Gastrocnemius medialis (tissue), 4 donors: ENCODE results near the gene SRR. TPM values are rescaled to one million over a fixed set of nuclear protein-coding genes. Genes with fewer than 3 reads are reported as not detected.

Source experiments
- ATAC-seq, 2 donors: fragments of 150-250 bp; one replicate each; pipeline ENCODE4 v1.9.1; 2016
- DNase-seq, 2 donors: peaks; one replicate each; pipeline ENCODE4 v3.0.0-alpha.2; 2019
- H3K27ac ChIP-seq, 4 donors: fragments of 200-600 bp; sonication (generic); 1 replicate in 1 of 4; 2 replicates in 3 of 4; pipeline ENCODE4 v1.5.1; 2016 to 2018; ENCODE audit warnings: mild to moderate bottlenecking in 2 of 4, moderate library complexity in 1 of 4
- H3K27me3 ChIP-seq, 3 donors: fragments of 200-600 bp; sonication (generic) in 2 of 3; 1 replicate in 1 of 3; 2 replicates in 2 of 3; pipeline versions ENCODE4 v1.5.1 to v1.6.0; 2016 to 2019; ENCODE audit warnings: mild to moderate bottlenecking in 1 of 3, moderate library complexity in 1 of 3
- H3K36me3 ChIP-seq, 2 donors: fragments of 200-600 bp; sonication (generic) in 1 of 2; one replicate each; pipeline ENCODE4 v1.5.1; 2017 to 2018
- H3K4me1 ChIP-seq, 2 donors: fragments of 200-600 bp; sonication (generic) in 1 of 2; one replicate each; pipeline ENCODE4 v1.5.1; 2016 to 2017; ENCODE audit warnings: mild to moderate bottlenecking in 2 of 2
- H3K4me3 ChIP-seq, 4 donors: fragments of 200-600 bp; sonication (generic) in 3 of 4; 1 replicate in 1 of 4; 2 replicates in 3 of 4; pipeline ENCODE4 v1.5.1; 2016 to 2019; ENCODE audit warnings: mild to moderate bottlenecking in 2 of 4
- H3K9me3 ChIP-seq, 3 donors: fragments of 200-600 bp; sonication (generic) in 2 of 3; 1 replicate in 1 of 3; 2 replicates in 2 of 3; pipeline ENCODE4 v1.5.1; 2016 to 2019
- POLR2A ChIP-seq, 2 donors: fragments of 450-650 bp; IDR thresholded peaks; one replicate each; pipeline ENCODE4 v1.6.1; 2017; ENCODE audit warnings: antibody characterized with exemption in 2 of 2, mild to moderate bottlenecking in 2 of 2, moderate library complexity in 2 of 2
- in situ Hi-C, 4 donors: fragments of 200-750 bp; cut with MboI; loops; one replicate each; pipeline versions ENCODE4 v1.15.0 to v1.8.0; 2017; ENCODE audit warnings: low sequenced_read_pairs in 4 of 4
- intact Hi-C: fragments of 100-400 bp; cut with DNase I; formaldehyde crosslinking; loops from one replicate; pipeline ENCODE4 v1.15.1; 2023; ENCODE audit warnings: low total_unique reads
- total RNA-seq, 4 donors: library from RNA; depleted of rRNA; stranded (reverse); fragments of >200 nt; gene quantifications; one replicate each; pipeline versions ENCODE4 v1.1.0 to v1.2.3, GENCODE V29; 2016
- TF ChIP-seq, protein P1 (sequence below), 5 experiments: fragments of 450-650 bp in 3 of 5; fragments of 200-600 bp in 2 of 5; sonication (generic) in 2 of 5; IDR thresholded peaks in 4 of 5; conservative IDR thresholded peaks in 1 of 5; 1 replicate in 4 of 5; 2 replicates in 1 of 5; pipeline ENCODE4 v1.5.1; 2016 to 2019; ENCODE audit warnings: antibody characterized with exemption in 5 of 5, mild to moderate bottlenecking in 3 of 5, moderate library complexity in 3 of 5

SRR gene
- total RNA-seq, 4 donors from 2014 or later = 3.0 to 20.0 (median 10.7) TPM

DNA sequence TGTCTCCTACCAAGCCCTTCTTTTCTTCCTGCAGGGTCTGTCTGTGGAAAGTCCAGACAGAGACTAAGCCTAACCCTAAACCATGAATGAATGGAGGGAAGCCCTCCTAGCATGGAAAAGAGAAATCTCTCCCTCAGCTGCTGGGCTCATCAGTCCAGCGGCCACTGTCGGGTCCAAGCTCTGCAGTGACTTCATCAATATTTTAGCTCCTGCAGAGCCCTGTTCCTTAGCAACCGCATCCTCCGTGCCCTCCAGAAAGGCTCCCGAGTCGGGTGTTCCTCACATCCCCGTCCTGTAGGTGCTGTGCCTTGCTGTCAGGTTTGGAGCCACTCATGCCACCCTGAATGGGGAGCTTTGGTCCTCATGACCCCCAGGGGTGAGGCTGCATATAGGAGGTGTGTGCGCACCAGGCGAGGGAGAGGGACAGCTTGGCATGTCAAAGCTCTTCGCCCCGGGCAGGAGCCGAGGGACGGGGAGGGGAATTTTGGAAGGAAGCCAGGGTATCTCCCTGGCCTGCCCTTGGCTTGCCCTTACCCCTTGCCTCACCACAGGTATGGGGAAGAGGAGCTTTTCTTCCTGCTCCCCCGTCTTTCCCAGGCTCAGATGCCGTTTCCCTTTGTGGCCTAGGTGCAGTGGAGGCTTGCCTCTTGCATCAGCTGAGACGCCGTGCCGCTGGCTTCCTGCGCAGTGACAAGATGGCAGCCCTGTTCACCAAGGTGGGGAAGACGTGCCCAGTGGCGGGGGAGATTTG, 57.4 kb downstream of the SRR start:
- DNase-seq (no peak), ATAC-seq (no peak)
- no peaks in the 10 kb centered on the region for H3K27me3 ChIP-seq
- H3K4me3 ChIP-seq = no peak overlapping the region
- peaks cover 19 to 21% of the 10 kb centered on the region in 2 donors for H3K4me1 ChIP-seq
- H3K36me3 ChIP-seq = no peaks in the 10 kb centered on the region
- TF ChIP-seq, protein P1, sequence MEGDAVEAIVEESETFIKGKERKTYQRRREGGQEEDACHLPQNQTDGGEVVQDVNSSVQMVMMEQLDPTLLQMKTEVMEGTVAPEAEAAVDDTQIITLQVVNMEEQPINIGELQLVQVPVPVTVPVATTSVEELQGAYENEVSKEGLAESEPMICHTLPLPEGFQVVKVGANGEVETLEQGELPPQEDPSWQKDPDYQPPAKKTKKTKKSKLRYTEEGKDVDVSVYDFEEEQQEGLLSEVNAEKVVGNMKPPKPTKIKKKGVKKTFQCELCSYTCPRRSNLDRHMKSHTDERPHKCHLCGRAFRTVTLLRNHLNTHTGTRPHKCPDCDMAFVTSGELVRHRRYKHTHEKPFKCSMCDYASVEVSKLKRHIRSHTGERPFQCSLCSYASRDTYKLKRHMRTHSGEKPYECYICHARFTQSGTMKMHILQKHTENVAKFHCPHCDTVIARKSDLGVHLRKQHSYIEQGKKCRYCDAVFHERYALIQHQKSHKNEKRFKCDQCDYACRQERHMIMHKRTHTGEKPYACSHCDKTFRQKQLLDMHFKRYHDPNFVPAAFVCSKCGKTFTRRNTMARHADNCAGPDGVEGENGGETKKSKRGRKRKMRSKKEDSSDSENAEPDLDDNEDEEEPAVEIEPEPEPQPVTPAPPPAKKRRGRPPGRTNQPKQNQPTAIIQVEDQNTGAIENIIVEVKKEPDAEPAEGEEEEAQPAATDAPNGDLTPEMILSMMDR (IDR thresholded peaks at IDR 0.05 in 4 of 5, conservative IDR thresholded peaks at IDR 0.05 in 1 of 5) = no peak
- TF ChIP-seq POLR2A (IDR thresholded peaks at IDR 0.05) = no peak
- H3K27ac ChIP-seq = no peak overlapping the region
- intact Hi-C loops = loop anchor here (10.0 kb wide), 1 partner anchor 54 kb away; no protein-coding TSS in a partner anchor
- H3K9me3 ChIP-seq = no peaks in the 10 kb centered on the region
- in situ Hi-C loops = no loop called here

DNA sequence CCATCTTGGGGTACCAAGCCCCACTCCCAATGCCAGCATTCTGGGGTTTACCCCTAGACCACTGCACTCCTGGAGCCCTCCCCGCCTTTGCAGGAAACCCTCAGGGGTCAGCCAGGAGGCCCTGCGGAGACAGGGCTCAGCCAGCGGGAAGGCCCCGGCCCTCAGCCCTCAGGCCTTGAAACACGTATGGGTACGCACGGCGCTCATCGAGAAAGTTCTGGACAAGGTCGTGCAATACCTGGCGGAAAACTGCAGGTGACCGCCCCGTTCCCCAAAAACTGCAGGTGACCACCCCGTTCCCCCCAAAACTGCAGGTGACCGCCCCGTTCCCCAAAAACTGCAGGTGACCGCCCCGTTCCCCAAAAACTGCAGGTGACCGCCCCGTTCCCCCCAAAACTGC, 58.3 kb downstream of the SRR start:
- Histone ChIP-seq H3K4me1 (peaks cover 19 to 21% of the 10 kb centered on the region in 2 donors), H3K36me3 (no peaks in the 10 kb centered on the region), H3K4me3 (no peak overlapping the region), H3K27me3 (no peaks in the 10 kb centered on the region), H3K27ac (no peak overlapping the region), H3K9me3 (no peaks in the 10 kb centered on the region)
- DNase-seq = no peak
- intact Hi-C loops (loop anchor here (10.0 kb wide), 1 partner anchor 53 kb away; no protein-coding TSS in a partner anchor), in situ Hi-C loops (no loop called here)
- no peak for ATAC-seq
- TF ChIP-seq, protein P1 (IDR thresholded peaks at IDR 0.05 in 4 of 5, conservative IDR thresholded peaks at IDR 0.05 in 1 of 5) = no peak
- TF ChIP-seq POLR2A (IDR thresholded peaks at IDR 0.05) = no peak

DNA sequence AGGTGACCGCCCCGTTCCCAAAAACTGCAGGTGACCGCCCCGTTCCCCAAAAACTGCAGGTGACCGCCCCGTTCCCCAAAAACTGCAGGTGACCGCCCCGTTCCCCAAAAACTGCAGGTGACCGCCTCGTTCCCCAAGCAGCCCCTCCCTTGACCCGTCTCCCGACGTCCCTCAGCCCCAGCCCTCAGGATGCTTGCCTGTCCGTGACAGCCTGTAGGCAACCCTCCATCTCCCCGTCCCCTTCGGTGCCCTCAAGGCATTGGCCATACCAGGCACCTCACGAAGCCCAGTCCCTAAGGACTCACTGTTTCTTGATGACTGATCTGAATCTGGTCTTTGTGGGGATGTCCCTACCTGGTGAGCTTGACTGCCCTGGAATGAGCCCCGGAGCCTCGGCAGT, 58.7 kb downstream of the SRR start:
- Histone ChIP-seq H3K27me3 (no peaks in the 10 kb centered on the region), H3K9me3 (no peaks in the 10 kb centered on the region), H3K4me1 (peaks cover 19 to 21% of the 10 kb centered on the region in 2 donors), H3K36me3 (no peaks in the 10 kb centered on the region), H3K4me3 (no peak overlapping the region), H3K27ac (no peak overlapping the region)
- in situ Hi-C loops = no loop called here
- no peak for DNase-seq
- intact Hi-C loops = loop anchor here (10.0 kb wide), 1 partner anchor 52 kb away; no protein-coding TSS in a partner anchor
- no peak for TF ChIP-seq POLR2A (IDR thresholded peaks at IDR 0.05)
- TF ChIP-seq, protein P1 (IDR thresholded peaks at IDR 0.05 in 4 of 5, conservative IDR thresholded peaks at IDR 0.05 in 1 of 5) = no peak
- ATAC-seq = no peak

DNA sequence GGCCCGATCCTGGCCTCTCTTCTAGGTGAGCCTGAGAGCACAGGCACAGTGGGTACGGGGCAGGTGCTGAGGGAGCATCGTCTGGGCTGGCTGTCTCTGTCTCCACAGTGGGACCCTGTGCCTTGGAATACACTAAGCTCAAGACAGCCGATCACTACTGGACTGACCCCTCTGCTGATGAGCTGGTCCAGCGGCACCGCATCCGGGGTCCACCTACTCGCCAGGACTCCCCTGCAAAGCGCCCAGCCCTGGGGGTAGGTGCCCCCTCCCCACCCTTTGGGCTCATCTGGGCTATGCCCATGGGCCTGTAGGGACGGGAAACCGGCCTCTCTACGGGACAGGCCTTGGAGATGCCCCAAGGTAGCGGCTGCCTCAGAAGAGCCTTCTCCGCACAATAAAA, 59.1 kb downstream of the SRR start:
- Histone ChIP-seq H3K36me3 (no peaks in the 10 kb centered on the region), H3K27me3 (no peaks in the 10 kb centered on the region), H3K4me1 (peaks cover 19 to 21% of the 10 kb centered on the region in 2 donors), H3K9me3 (no peaks in the 10 kb centered on the region), H3K4me3 (no peak overlapping the region), H3K27ac (no peak overlapping the region)
- no peak for TF ChIP-seq POLR2A (IDR thresholded peaks at IDR 0.05)
- TF ChIP-seq, protein P1 (IDR thresholded peaks at IDR 0.05 in 4 of 5, conservative IDR thresholded peaks at IDR 0.05 in 1 of 5) = no peak
- no peak for ATAC-seq
- in situ Hi-C loops = no loop called here
- intact Hi-C loops = loop anchor here (10.0 kb wide), 1 partner anchor 52 kb away; no protein-coding TSS in a partner anchor
- DNase-seq = no peak
